ENCODE data around the gene SLC19A1.
A peak's percentile ranks its signal among the peaks of the same experiment; 100 is the strongest.

Gene SLC19A1

DNA sequence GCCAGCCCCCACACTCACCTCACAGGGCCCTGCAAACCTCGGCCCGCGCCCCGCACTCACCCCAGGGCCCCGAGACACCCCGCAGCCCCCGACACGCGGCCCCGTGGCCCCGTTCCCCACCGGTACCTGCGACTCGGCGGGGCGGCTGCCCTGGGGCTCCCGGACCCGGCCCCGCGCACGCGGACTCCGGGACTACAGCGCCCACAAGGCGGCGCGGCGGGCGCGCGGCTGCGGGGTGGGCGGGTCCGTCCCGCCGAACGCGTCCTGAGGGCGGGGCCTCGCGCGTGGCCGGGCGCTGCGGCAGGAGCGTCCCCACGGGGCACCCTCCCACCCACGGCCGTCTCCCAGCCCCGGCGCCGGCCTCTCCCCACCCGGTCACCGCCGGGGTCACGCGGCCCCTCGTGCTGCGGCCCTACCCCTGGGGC, at the start of gene SLC19A1:
SLC19A1 (minus strand) TSS at position 199 of the 425 bp plus-strand sequence. CDS start 4,481 bp downstream, outside the sequence.
- Histone ChIP-seq H3K27ac (ENCODE audit: low read depth in 2 of 2, low read length in 2 of 2) (peak within 1 kb of the TSS in 1 of 2 donors; percentile 56), H3K9me3 (ENCODE audit: control insufficient read depth in 2 of 2, low read length in 2 of 2) (no peaks in the 10 kb centered on the region), H3K4me3 (ENCODE audit: low read length in 2 of 2) (peak within 1 kb of the TSS; percentile 54 to 65), H3K27me3 (ENCODE audit: control insufficient read depth in 2 of 2, insufficient read depth in 2 of 2, low read length in 2 of 2) (no peaks in the 10 kb centered on the region), H3K9ac (ENCODE audit: low read depth in 1 of 2, low read length in 2 of 2) (peak within 1 kb of the TSS in 1 of 2 donors; percentile 59), H3K36me3 (ENCODE audit: control insufficient read depth in 2 of 2, insufficient read depth in 2 of 2, low read length in 2 of 2) (no peaks in the 10 kb centered on the region), H3K4me1 (ENCODE audit: control insufficient read depth in 2 of 2, insufficient read depth in 2 of 2, low read length in 2 of 2) (peaks cover 4 to 5% of the 10 kb centered on the region in 2 donors)

DNA sequence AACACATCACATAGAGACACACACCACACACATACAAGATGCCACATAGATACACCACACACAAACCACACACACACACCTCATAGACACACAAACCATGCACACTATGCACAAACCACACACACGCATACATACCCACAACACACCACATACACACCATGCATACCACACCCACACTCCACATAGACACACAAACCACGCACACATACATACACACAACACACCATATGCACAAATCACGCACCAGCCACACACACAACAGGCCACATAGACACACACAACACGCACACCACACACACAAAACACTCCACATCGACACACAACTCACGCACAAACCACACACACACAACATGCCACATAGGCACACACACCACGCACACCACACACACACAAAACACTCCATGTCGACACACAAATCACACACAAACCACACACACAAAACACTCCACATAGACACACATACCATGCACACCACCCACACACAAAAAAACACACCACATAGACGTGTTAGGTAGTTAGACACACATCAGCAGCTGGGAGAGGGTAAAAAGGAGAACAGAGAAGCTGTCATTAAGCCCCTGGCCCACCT, 49.5 kb upstream of the SLC19A1 start:
- Histone ChIP-seq H3K27ac (ENCODE audit: low read depth in 2 of 2, low read length in 2 of 2) (no peak overlapping the region), H3K27me3 (ENCODE audit: control insufficient read depth in 2 of 2, insufficient read depth in 2 of 2, low read length in 2 of 2) (peaks cover 2 to 4% of the 10 kb centered on the region in 2 donors)

DNA sequence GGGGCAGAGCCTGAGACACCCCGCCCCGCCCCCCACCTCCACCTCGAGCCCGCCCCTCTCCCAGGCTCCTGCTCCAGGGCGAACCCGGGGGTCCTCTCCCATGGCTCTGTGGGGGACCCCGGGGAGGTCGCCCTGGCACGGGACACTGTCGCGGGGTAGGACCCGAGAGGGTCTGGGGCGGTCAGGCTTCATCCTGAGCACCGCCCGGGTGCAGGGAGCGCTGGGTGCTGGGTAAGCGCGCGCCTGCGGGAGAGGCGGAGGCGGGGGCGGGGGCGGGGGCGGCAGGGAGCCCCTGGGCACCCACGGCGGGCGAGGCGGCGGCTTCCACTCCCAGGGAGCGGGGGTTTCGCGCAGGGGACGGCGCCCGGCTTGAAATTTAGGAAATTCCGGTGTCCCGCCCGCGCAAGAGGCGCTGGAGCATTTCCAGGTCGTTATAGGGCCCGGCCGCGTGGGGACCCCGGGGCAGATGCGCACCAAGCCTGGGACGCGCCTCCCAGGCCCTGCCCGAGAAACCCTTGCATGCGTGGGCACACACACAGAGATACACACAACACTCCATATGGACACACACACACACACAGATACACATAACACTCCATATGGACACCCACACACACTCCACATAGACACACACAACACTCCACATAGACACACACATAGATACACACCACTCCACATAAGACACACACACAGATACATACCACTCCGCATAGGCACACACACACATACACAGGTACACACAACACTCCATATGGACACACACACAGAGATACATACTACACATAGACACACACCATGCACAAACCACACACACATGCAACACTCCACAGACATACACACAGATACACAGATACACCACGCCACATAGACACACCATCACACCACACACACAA, 48.7 kb upstream of the SLC19A1 start:
- H3K27me3 ChIP-seq (ENCODE audit: control insufficient read depth in 2 of 2, insufficient read depth in 2 of 2, low read length in 2 of 2) = peaks cover 2 to 4% of the 10 kb centered on the region in 2 donors
- no peak overlapping the region for H3K4me3 ChIP-seq (ENCODE audit: low read length in 2 of 2)
- H3K9me3 ChIP-seq (ENCODE audit: control insufficient read depth in 2 of 2, low read length in 2 of 2) = peaks cover 3 to 6% of the 10 kb centered on the region in 2 donors
- H3K27ac ChIP-seq (ENCODE audit: low read depth in 2 of 2, low read length in 2 of 2) = no peak overlapping the region
- no peak overlapping the region for H3K9ac ChIP-seq (ENCODE audit: low read depth in 1 of 2, low read length in 2 of 2)
- no peaks in the 10 kb centered on the region for H3K36me3 ChIP-seq (ENCODE audit: control insufficient read depth in 2 of 2, insufficient read depth in 2 of 2, low read length in 2 of 2)
- H3K4me1 ChIP-seq (ENCODE audit: control insufficient read depth in 2 of 2, insufficient read depth in 2 of 2, low read length in 2 of 2) = no peaks in the 10 kb centered on the region

More for the DNA sequence above, 49.5 kb upstream of the SLC19A1 start:
- Histone ChIP-seq H3K9me3 (ENCODE audit: control insufficient read depth in 2 of 2, low read length in 2 of 2) (no peaks in the 10 kb centered on the region), H3K36me3 (ENCODE audit: control insufficient read depth in 2 of 2, insufficient read depth in 2 of 2, low read length in 2 of 2) (no peaks in the 10 kb centered on the region), H3K4me3 (ENCODE audit: low read length in 2 of 2) (no peak overlapping the region), H3K4me1 (ENCODE audit: control insufficient read depth in 2 of 2, insufficient read depth in 2 of 2, low read length in 2 of 2) (no peaks in the 10 kb centered on the region), H3K9ac (ENCODE audit: low read depth in 1 of 2, low read length in 2 of 2) (no peak overlapping the region)

- no peaks in the 10 kb centered on the region for H3K4me1 ChIP-seq (ENCODE audit: control insufficient read depth in 2 of 2, insufficient read depth in 2 of 2, low read length in 2 of 2)
- no peak overlapping the region for H3K9ac ChIP-seq (ENCODE audit: low read depth in 1 of 2, low read length in 2 of 2)
- H3K36me3 ChIP-seq (ENCODE audit: control insufficient read depth in 2 of 2, insufficient read depth in 2 of 2, low read length in 2 of 2) = no peaks in the 10 kb centered on the region
- H3K9me3 ChIP-seq (ENCODE audit: control insufficient read depth in 2 of 2, low read length in 2 of 2) = peaks cover 5 to 8% of the 10 kb centered on the region in 2 donors
- no peak overlapping the region for H3K27ac ChIP-seq (ENCODE audit: low read depth in 2 of 2, low read length in 2 of 2)
- H3K27me3 ChIP-seq (ENCODE audit: control insufficient read depth in 2 of 2, insufficient read depth in 2 of 2, low read length in 2 of 2) = peaks cover 2 to 4% of the 10 kb centered on the region in 2 donors
- H3K4me3 ChIP-seq (ENCODE audit: low read length in 2 of 2) = peak overlapping the region; percentile 26 to 44
Observed at GRCh38 chr21:45590246-45590725, 48.0 kb upstream of the SLC19A1 start.

GRCh38 chr21:45589686-45590245, 47.5 kb upstream of the SLC19A1 start:
- H3K9me3 ChIP-seq (ENCODE audit: control insufficient read depth in 2 of 2, low read length in 2 of 2) = peaks cover 5 to 8% of the 10 kb centered on the region in 2 donors
- H3K4me1 ChIP-seq (ENCODE audit: control insufficient read depth in 2 of 2, insufficient read depth in 2 of 2, low read length in 2 of 2) = no peaks in the 10 kb centered on the region
- peaks cover 2 to 4% of the 10 kb centered on the region in 2 donors for H3K27me3 ChIP-seq (ENCODE audit: control insufficient read depth in 2 of 2, insufficient read depth in 2 of 2, low read length in 2 of 2)
- H3K9ac ChIP-seq (ENCODE audit: low read depth in 1 of 2, low read length in 2 of 2) = no peak overlapping the region
- H3K4me3 ChIP-seq (ENCODE audit: low read length in 2 of 2) = peak overlapping the region; percentile 26 to 44
- H3K36me3 ChIP-seq (ENCODE audit: control insufficient read depth in 2 of 2, insufficient read depth in 2 of 2, low read length in 2 of 2) = no peaks in the 10 kb centered on the region
- no peak overlapping the region for H3K27ac ChIP-seq (ENCODE audit: low read depth in 2 of 2, low read length in 2 of 2)

GRCh38 chr21:45588871-45589491, 46.7 kb upstream of the SLC19A1 start:
- Histone ChIP-seq H3K4me1 (ENCODE audit: control insufficient read depth in 2 of 2, insufficient read depth in 2 of 2, low read length in 2 of 2) (no peaks in the 10 kb centered on the region), H3K27ac (ENCODE audit: low read depth in 2 of 2, low read length in 2 of 2) (no peak overlapping the region), H3K27me3 (ENCODE audit: control insufficient read depth in 2 of 2, insufficient read depth in 2 of 2, low read length in 2 of 2) (peaks cover 2 to 4% of the 10 kb centered on the region in 2 donors), H3K9ac (ENCODE audit: low read depth in 1 of 2, low read length in 2 of 2) (no peak overlapping the region), H3K9me3 (ENCODE audit: control insufficient read depth in 2 of 2, low read length in 2 of 2) (peaks cover 5 to 8% of the 10 kb centered on the region in 2 donors), H3K4me3 (ENCODE audit: low read length in 2 of 2) (no peak overlapping the region), H3K36me3 (ENCODE audit: control insufficient read depth in 2 of 2, insufficient read depth in 2 of 2, low read length in 2 of 2) (no peaks in the 10 kb centered on the region)

DNA sequence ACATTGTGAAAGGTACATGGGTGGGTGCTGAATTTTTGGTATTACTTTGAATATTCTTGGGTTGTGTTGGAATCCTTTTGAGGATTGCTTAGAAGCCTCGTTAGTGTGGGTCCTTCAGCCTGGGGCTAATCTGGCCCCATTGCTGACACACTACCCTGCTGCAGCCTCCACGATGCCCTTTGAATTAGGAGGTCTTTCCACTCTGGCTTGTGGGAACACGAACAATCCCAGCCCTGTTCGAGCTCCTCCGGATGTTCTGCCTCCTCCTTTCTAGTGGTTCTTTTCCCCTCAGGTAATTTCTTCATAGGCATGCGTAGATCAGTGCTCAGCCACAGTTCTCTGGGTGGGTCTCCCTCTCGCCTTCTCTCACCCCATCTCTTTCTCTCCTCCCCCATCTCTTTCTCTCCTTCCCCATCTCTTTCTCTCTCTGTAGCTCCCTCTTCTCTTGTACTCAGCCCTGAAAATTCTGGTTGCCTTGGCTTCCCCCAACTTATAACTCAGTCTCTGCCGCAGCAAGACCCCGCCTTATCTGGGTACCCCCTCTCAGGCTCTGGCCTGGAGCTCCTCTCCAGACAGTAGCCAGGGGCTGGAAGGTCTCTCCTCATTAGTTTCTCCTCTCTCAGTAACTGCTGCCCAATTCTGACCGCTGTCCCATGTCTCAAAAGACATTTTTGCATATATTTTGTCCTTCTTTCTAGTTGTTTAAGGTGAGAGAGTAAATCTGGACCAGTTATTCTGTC, 46.0 kb upstream of the SLC19A1 start:
- H3K4me3 ChIP-seq (ENCODE audit: low read length in 2 of 2) = no peak overlapping the region
- H3K9me3 ChIP-seq (ENCODE audit: control insufficient read depth in 2 of 2, low read length in 2 of 2) = peaks cover 5 to 8% of the 10 kb centered on the region in 2 donors
- peaks cover 2 to 4% of the 10 kb centered on the region in 2 donors for H3K27me3 ChIP-seq (ENCODE audit: control insufficient read depth in 2 of 2, insufficient read depth in 2 of 2, low read length in 2 of 2)
- no peak overlapping the region for H3K9ac ChIP-seq (ENCODE audit: low read depth in 1 of 2, low read length in 2 of 2)
- H3K36me3 ChIP-seq (ENCODE audit: control insufficient read depth in 2 of 2, insufficient read depth in 2 of 2, low read length in 2 of 2) = no peaks in the 10 kb centered on the region
- no peak overlapping the region for H3K27ac ChIP-seq (ENCODE audit: low read depth in 2 of 2, low read length in 2 of 2)
- no peaks in the 10 kb centered on the region for H3K4me1 ChIP-seq (ENCODE audit: control insufficient read depth in 2 of 2, insufficient read depth in 2 of 2, low read length in 2 of 2)

DNA sequence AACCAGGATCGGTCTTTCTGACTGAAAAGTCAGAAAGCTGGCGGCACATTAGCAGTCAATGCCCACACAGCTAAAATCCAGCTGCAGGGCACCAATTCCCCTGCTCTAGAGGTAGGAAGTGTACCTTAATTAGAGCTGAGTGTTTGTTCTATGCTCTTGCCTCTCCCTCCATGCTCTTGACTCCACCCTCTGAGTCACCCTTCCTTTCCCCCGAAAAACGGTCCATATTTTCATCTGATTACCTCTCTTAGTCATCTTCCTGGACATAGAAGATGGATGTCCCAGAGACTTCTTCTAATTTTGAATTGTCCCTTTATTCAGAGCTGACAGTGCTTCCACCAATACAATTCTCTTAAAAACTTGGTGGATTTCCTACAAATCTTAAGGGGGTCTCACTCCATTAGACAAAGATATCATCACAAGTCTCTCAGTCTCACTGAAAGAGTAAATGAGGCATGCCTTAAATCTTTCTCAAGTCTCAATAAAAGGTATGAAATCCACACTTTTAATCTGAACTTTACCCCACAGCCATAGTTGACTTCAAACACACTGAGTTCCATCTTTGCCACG, 44.1 kb upstream of the SLC19A1 start:
- Histone ChIP-seq H3K27ac (ENCODE audit: low read depth in 2 of 2, low read length in 2 of 2) (no peak overlapping the region), H3K36me3 (ENCODE audit: control insufficient read depth in 2 of 2, insufficient read depth in 2 of 2, low read length in 2 of 2) (no peaks in the 10 kb centered on the region), H3K27me3 (ENCODE audit: control insufficient read depth in 2 of 2, insufficient read depth in 2 of 2, low read length in 2 of 2) (peaks cover 2 to 3% of the 10 kb centered on the region in 2 donors), H3K9ac (ENCODE audit: low read depth in 1 of 2, low read length in 2 of 2) (no peak overlapping the region), H3K4me3 (ENCODE audit: low read length in 2 of 2) (no peak overlapping the region), H3K4me1 (ENCODE audit: control insufficient read depth in 2 of 2, insufficient read depth in 2 of 2, low read length in 2 of 2) (no peaks in the 10 kb centered on the region), H3K9me3 (ENCODE audit: control insufficient read depth in 2 of 2, low read length in 2 of 2) (peaks cover 5 to 8% of the 10 kb centered on the region in 2 donors)

DNA sequence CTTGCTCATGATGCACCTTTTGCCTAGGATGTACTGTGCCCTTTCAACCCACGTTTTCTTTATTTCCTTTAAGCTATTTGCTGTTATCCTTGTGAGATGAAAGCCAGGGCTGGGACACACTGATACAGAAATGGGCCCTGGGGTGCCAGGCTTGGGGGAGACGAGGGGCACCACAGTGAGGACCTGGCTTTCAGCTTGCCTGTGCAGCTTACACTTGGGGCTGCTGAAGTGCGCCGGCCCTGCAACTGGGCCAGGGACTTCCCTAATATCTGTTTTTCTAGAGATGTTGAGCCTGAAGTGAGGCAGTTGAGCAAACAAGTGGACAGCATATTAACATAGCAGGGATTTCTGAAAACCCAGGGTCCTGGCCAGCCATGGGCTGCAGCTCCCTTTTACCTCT, 42.5 kb upstream of the SLC19A1 start:
- Histone ChIP-seq H3K4me3 (ENCODE audit: low read length in 2 of 2) (no peak overlapping the region), H3K9ac (ENCODE audit: low read depth in 1 of 2, low read length in 2 of 2) (no peak overlapping the region), H3K9me3 (ENCODE audit: control insufficient read depth in 2 of 2, low read length in 2 of 2) (peaks cover 5 to 8% of the 10 kb centered on the region in 2 donors), H3K36me3 (ENCODE audit: control insufficient read depth in 2 of 2, insufficient read depth in 2 of 2, low read length in 2 of 2) (no peaks in the 10 kb centered on the region), H3K27ac (ENCODE audit: low read depth in 2 of 2, low read length in 2 of 2) (no peak overlapping the region), H3K4me1 (ENCODE audit: control insufficient read depth in 2 of 2, insufficient read depth in 2 of 2, low read length in 2 of 2) (no peaks in the 10 kb centered on the region), H3K27me3 (ENCODE audit: control insufficient read depth in 2 of 2, insufficient read depth in 2 of 2, low read length in 2 of 2) (peaks cover 0 to 2% of the 10 kb centered on the region in 2 donors)
